IPS-18a (cell line): Measurements from ENCODE around the gene ANKK1.

Source experiments
- H3K27ac ChIP-seq: one replicate; pipeline ENCODE4 v1.5.1; 2013; ENCODE audit warnings: low read length
- H3K27me3 ChIP-seq: one replicate; pipeline ENCODE4 v1.6.1; 2013; ENCODE audit warnings: mild to moderate bottlenecking, low read length; ENCODE audit not compliant: control insufficient read depth, insufficient read depth
- H3K36me3 ChIP-seq: one replicate; pipeline ENCODE4 v1.6.1; 2013; ENCODE audit warnings: low read depth, low read length; ENCODE audit not compliant: control insufficient read depth
- H3K4me1 ChIP-seq: one replicate; pipeline ENCODE4 v1.6.1; 2013; ENCODE audit warnings: low read depth, low read length; ENCODE audit not compliant: control insufficient read depth
- H3K4me3 ChIP-seq: one replicate; pipeline ENCODE4 v1.5.1; 2013; ENCODE audit warnings: low read length
- H3K9ac ChIP-seq: one replicate; pipeline ENCODE4 v1.6.1; 2013; ENCODE audit warnings: mild to moderate bottlenecking, low read length, moderate library complexity
- H3K9me3 ChIP-seq: one replicate; pipeline ENCODE4 v1.6.1; 2013; ENCODE audit warnings: low read depth, low read length; ENCODE audit not compliant: control insufficient read depth

ANKK1 gene

DNA sequence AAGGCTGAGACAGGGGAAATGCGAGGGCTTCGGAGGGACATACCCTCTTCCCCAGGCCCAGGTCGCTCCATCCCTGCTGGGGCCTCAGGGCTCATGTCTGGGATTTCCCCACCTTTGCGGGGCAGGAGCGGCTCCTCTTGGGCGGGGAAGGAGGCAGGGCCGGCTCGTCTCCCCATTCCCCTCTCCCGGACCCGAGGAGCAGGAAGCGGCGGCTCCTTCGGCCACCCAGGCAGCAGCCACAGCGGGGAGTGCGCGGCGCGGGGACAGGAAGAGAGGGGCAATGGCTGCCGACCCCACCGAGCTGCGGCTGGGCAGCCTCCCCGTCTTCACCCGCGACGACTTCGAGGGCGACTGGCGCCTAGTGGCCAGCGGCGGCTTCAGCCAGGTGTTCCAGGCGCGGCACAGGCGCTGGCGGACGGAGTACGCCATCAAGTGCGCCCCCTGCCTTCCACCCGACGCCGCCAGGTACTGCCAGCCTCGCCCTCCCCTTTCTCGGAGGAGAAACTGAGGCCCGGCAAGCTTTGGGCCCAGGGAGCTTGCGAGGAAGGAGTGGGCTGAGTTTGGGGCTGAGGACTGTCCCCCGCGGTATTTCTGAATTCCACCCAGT is at the start of gene ANKK1:
Gene ANKK1, plus strand, starts transcription at position 175 of the 607 bp plus-strand sequence. Its CDS starts 106 bp downstream, at position 281.
- no peaks in the 10 kb centered on the region for H3K9me3 ChIP-seq
- H3K36me3 ChIP-seq, result no peaks in the 10 kb centered on the region
- H3K9ac ChIP-seq, result peak within 1 kb of the TSS; percentile 19
- H3K4me3 ChIP-seq, result peak within 1 kb of the TSS; percentile 40
- H3K27ac ChIP-seq, result no peak within 1 kb of the TSS
- peaks cover 14% of the 10 kb centered on the region for H3K27me3 ChIP-seq
- peaks cover 20% of the 10 kb centered on the region for H3K4me1 ChIP-seq

DNA sequence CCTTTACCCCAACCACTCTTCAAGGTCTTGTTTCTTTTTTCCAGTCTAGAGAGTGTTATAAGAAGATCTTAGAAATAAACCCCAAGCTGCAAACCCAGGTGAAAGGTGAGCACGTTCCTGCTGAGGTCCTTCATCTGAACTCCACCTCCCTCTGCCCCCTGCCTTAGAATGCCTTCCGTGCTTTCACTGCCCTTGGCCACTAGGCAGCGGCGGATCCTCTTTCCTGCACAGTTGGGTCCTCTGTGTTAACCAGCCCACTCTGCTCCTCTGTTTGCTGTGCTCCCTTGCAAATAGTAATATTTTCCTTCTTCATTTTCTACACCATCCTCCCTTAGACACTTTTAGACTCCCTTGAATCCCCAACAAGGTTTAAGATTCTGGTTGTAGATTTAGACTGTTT is 48.8 kb upstream of the ANKK1 start:
- H3K27ac ChIP-seq, result no peak overlapping the region
- H3K36me3 ChIP-seq, result peaks cover 6% of the 10 kb centered on the region

GRCh38 chr11:113339929-113340589 is 47.5 kb upstream of the ANKK1 start:
- H3K4me3 ChIP-seq, result no peak overlapping the region
- no peak overlapping the region for H3K27ac ChIP-seq
- no peaks in the 10 kb centered on the region for H3K4me1 ChIP-seq
- no peak overlapping the region for H3K9ac ChIP-seq
- peaks cover 6% of the 10 kb centered on the region for H3K36me3 ChIP-seq
- H3K27me3 ChIP-seq, result no peaks in the 10 kb centered on the region
- no peaks in the 10 kb centered on the region for H3K9me3 ChIP-seq

More for the DNA sequence above, 48.8 kb upstream of the ANKK1 start:
- H3K9me3 ChIP-seq, result no peaks in the 10 kb centered on the region
- no peak overlapping the region for H3K9ac ChIP-seq
- no peaks in the 10 kb centered on the region for H3K4me1 ChIP-seq
- H3K27me3 ChIP-seq, result no peaks in the 10 kb centered on the region
- no peak overlapping the region for H3K4me3 ChIP-seq

DNA sequence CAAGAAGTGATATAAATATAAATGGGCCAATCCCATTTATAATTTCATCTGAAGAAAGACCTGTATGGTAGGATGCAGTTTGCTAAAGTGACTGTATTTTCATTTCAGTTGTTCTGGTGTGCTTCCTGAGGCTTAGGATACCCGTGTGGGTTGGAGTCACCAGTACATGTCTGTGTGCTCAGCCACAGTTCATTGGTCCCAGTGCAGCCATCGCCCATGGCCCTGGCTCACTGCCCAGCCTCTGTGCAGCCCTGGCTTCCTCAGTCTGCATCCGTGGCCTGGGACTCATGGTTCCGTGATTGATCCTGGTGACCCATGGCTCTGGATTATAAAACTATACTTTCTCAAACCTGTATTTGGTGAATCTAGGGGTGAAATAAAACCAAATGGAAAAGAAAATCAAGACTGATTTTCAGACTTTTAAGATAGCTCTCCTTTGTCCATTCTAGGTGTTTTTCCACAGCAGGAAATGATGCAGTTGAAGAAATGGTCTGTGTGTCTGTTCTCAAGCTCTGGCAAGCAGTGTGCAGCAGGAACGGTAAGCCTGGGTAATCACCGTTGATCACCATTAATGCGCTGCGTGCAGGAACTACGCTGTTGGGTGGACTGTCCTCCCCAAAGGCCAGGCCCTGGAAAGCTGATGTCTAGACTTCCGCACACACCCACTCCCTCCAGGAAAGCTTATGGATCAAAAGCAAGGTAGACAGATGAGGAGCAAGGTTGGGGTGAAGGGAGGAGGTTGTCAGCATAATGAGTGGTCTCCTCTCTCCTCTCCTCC is 46.0 kb upstream of the ANKK1 start:
- H3K9me3 ChIP-seq, result no peaks in the 10 kb centered on the region
- peaks cover 6% of the 10 kb centered on the region for H3K36me3 ChIP-seq
- no peaks in the 10 kb centered on the region for H3K4me1 ChIP-seq
- no peak overlapping the region for H3K4me3 ChIP-seq
- no peaks in the 10 kb centered on the region for H3K27me3 ChIP-seq
- no peak overlapping the region for H3K9ac ChIP-seq
- no peak overlapping the region for H3K27ac ChIP-seq

DNA sequence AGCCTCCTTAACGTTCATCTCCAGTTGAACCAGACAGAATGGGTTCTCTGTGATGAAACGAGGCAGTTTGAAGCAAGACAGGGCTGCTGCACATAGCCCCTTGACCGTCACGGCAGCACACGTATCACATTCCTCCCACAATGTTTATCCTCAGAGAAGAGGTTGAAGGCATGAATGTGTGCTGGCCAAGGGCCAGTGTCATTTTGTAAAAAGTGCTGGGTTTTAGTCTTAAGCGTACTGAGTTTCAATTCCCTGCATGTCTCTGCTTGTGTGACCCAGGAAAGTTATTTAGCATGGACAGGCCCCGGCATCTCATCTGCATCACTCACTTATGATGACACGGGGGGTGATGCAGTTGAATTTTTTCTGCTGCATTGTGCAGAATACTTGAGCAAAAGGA is 41.6 kb upstream of the ANKK1 start:
- Histone ChIP-seq H3K27ac (no peak overlapping the region), H3K27me3 (no peaks in the 10 kb centered on the region), H3K9ac (no peak overlapping the region), H3K4me3 (no peak overlapping the region), H3K9me3 (no peaks in the 10 kb centered on the region), H3K36me3 (no peaks in the 10 kb centered on the region), H3K4me1 (no peaks in the 10 kb centered on the region)

DNA sequence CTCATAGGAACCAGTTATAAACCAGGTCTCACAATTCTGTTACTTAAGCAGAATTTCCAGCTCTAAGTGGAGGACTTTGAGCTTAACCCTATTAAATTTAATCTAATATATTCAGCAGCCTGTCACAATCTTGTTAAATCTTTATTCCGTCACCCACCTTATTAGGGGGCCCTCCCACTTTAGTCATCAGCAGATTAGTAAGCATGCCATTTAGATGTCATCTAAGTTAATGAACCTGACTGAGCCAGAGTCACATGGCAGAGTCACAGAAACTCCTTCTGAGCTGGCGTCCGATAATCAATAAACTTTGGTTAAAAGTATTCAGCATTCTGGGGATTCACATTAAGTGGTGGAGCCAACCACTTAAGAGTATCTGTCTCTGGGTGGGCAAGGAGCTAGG is 38.1 kb upstream of the ANKK1 start:
- Histone ChIP-seq H3K27me3 (no peaks in the 10 kb centered on the region), H3K4me1 (no peaks in the 10 kb centered on the region), H3K36me3 (no peaks in the 10 kb centered on the region), H3K4me3 (no peak overlapping the region), H3K9ac (no peak overlapping the region), H3K9me3 (no peaks in the 10 kb centered on the region), H3K27ac (no peak overlapping the region)

DNA sequence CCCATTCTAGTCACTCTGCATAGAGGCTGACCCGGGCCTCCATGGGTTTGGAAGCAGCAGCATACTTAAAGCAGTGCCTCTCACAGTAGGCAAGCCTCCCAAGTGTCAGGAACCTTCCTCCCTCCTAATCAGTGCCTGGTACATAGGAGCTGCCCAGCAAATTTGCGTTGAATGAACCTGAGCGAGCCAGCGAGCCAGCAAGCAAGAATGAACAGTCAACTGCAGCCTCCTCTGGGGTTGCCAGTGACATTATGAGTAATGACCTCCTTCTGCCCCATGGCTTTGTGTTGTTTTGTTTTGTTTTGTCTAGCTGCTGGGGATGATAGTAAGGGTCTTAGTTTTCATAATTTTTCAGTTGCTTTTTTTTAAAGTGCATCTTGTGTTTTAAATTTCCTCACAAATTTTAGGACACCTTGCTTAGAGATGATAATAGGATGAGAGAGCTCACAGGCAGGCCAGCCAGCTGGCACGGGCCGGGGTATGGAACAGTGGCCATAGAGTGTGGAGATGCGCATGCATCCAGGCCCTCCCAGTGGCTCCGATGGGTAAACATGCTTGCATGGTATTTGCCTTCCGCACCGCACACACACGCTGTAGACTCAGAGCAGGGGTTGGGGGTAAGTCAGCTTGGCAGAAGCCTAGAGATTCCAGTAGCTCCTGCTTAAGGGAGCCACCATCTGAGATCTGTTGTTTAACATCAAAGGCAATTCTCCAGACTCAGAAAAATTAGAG is 37.1 kb upstream of the ANKK1 start:
- no peak overlapping the region for H3K4me3 ChIP-seq
- H3K27ac ChIP-seq, result no peak overlapping the region
- no peaks in the 10 kb centered on the region for H3K4me1 ChIP-seq
- H3K36me3 ChIP-seq, result no peaks in the 10 kb centered on the region
- H3K9me3 ChIP-seq, result no peaks in the 10 kb centered on the region
- no peak overlapping the region for H3K9ac ChIP-seq
- no peaks in the 10 kb centered on the region for H3K27me3 ChIP-seq

DNA sequence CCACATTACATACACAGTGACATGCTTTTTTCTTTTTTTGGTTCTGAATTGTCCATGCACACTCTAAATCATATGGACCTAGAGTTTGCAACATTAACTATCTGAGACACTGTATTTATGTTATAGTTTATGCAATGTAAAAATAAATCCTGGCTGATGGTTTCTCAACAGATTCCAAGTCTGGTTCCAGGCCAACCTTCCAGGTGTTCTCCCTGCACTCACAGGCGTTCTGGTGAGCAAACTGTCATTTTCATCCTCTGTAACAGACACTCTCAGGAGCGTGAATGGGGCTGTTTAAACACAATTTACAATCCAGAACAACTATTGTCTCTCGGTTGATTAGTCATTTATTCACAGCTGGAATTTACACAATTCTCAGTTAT is 36.5 kb upstream of the ANKK1 start:
- H3K27ac ChIP-seq, result no peak overlapping the region
- H3K4me3 ChIP-seq, result no peak overlapping the region
- H3K9me3 ChIP-seq, result no peaks in the 10 kb centered on the region
- no peaks in the 10 kb centered on the region for H3K36me3 ChIP-seq
- no peak overlapping the region for H3K9ac ChIP-seq
- H3K27me3 ChIP-seq, result no peaks in the 10 kb centered on the region
- no peaks in the 10 kb centered on the region for H3K4me1 ChIP-seq

DNA sequence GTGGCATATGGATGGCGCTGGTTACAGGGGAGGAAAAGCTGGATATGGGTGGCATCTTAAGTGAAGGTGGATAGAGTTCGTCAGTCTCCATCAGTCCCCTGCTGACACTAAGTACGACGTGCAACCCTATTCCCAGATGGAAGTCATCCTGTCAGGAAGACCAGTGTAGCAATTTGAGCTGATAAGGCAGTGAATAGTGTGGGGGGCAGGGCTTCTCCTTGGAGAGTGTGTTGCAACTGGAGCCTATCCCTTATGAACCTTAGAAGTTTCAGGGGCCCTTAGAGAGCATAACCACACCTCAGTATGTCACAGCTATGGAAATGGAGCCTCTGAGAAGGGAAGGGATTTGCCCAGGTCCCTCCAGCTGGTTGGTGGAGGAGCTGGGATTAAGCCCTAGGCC is 36.1 kb upstream of the ANKK1 start:
- H3K4me3 ChIP-seq, result no peak overlapping the region
- no peaks in the 10 kb centered on the region for H3K36me3 ChIP-seq
- H3K27ac ChIP-seq, result no peak overlapping the region
- H3K4me1 ChIP-seq, result no peaks in the 10 kb centered on the region
- no peaks in the 10 kb centered on the region for H3K27me3 ChIP-seq
- H3K9me3 ChIP-seq, result no peaks in the 10 kb centered on the region
- no peak overlapping the region for H3K9ac ChIP-seq

GRCh38 chr11:113356203-113356602 is 31.4 kb upstream of the ANKK1 start:
- Histone ChIP-seq H3K9me3 (no peaks in the 10 kb centered on the region), H3K9ac (no peak overlapping the region), H3K4me3 (no peak overlapping the region), H3K27ac (no peak overlapping the region), H3K4me1 (no peaks in the 10 kb centered on the region), H3K27me3 (no peaks in the 10 kb centered on the region), H3K36me3 (no peaks in the 10 kb centered on the region)

GRCh38 chr11:113363406-113363805 is 24.2 kb upstream of the ANKK1 start:
- Histone ChIP-seq H3K9ac (no peak overlapping the region), H3K36me3 (no peaks in the 10 kb centered on the region), H3K9me3 (no peaks in the 10 kb centered on the region), H3K4me3 (no peak overlapping the region), H3K27ac (no peak overlapping the region), H3K4me1 (no peaks in the 10 kb centered on the region), H3K27me3 (no peaks in the 10 kb centered on the region)
